Measurements from ENCODE around the gene PIN1. TPM values are rescaled to one million over a fixed set of nuclear protein-coding genes. Genes with fewer than 3 reads are reported as not detected.
"Not testable (repeated sequence)": the region's sequence is repeated elsewhere in the genome, so short reads cannot be mapped to it uniquely, and the experiment has no call there.

The PIN1 gene
- total and polyA plus RNA-seq, 12 donors = 28.5 to 177 (median 114) TPM

DNA sequence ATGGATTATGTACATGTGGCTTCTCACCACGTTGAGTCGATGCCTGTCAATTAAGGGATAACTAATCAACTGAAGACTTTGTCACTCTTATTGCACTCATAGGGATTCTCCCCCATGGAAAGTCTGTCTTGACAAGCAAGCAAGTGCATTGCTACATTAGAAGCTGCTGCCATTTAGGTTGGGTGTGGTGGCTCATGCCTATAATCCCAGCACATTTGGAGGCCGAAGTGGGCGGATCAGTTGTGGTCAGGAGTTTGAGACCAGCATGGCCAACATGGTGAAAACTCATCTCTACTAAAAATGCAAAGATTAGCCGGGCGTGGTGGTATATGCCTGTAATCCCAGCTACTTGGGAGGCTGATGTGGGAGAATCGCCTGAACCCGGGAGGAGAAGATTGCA, 48.3 kb upstream of the PIN1 start:
- no peak for TF ChIP-seq POLR2A (IDR thresholded peaks at IDR 0.05)
- TF ChIP-seq, protein P1, sequence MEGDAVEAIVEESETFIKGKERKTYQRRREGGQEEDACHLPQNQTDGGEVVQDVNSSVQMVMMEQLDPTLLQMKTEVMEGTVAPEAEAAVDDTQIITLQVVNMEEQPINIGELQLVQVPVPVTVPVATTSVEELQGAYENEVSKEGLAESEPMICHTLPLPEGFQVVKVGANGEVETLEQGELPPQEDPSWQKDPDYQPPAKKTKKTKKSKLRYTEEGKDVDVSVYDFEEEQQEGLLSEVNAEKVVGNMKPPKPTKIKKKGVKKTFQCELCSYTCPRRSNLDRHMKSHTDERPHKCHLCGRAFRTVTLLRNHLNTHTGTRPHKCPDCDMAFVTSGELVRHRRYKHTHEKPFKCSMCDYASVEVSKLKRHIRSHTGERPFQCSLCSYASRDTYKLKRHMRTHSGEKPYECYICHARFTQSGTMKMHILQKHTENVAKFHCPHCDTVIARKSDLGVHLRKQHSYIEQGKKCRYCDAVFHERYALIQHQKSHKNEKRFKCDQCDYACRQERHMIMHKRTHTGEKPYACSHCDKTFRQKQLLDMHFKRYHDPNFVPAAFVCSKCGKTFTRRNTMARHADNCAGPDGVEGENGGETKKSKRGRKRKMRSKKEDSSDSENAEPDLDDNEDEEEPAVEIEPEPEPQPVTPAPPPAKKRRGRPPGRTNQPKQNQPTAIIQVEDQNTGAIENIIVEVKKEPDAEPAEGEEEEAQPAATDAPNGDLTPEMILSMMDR (IDR thresholded peaks at IDR 0.05) = no peak
- H3K36me3 ChIP-seq (replicated peaks in 1 of 2) = no peaks in the 10 kb centered on the region
- no peak for DNase-seq
- H3K4me1 ChIP-seq (replicated peaks in 1 of 2) = peaks cover 9 to 16% of the 10 kb centered on the region in 2 donors
- peak overlapping the region in 2 of 5 donors; percentile 90 to 99 for H3K27ac ChIP-seq
- H3K9me3 ChIP-seq (replicated peaks in 1 of 3) = no peaks in the 10 kb centered on the region
- intact Hi-C loops (cut with DNase I) = no loop called here
- 93 to 97% (median 96%) methylated on average over 8 of the region's 8 CpGs for WGBS, 4 donors
- H3K4me3 ChIP-seq = no peak overlapping the region
- no peaks in the 10 kb centered on the region for H3K27me3 ChIP-seq

DNA sequence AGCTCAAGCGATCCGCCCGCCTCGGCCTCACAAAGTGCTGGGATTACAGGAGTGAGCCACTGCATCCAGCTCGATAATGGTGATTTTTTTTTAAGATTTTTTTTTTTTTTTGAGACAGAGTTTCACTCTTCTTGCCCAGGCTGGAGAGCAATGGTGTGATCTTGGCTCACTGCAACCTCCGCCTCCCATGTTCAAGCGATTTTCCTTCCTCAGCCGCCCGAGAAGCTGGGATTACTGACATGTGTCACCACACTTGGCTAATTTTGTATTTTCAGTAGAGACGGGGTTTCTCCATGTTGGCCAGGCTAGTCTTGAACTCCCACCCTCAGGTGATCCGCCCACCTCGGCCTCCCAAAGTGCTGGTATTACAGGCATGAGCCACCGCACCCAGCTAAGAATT, 46.5 kb upstream of the PIN1 start:
- intact Hi-C loops (cut with DNase I); H3K36me3 ChIP-seq (replicated peaks in 1 of 2); H3K27me3 ChIP-seq; H3K9me3 ChIP-seq (replicated peaks in 1 of 3); H3K27ac ChIP-seq; H3K4me3 ChIP-seq; DNase-seq: not testable (repeated sequence)
- WGBS, 4 donors = 89 to 96% (median 94%) methylated on average over 13 of the region's 13 CpGs
- peaks cover 9 to 16% of the 10 kb centered on the region in 2 donors for H3K4me1 ChIP-seq (replicated peaks in 1 of 2)

DNA sequence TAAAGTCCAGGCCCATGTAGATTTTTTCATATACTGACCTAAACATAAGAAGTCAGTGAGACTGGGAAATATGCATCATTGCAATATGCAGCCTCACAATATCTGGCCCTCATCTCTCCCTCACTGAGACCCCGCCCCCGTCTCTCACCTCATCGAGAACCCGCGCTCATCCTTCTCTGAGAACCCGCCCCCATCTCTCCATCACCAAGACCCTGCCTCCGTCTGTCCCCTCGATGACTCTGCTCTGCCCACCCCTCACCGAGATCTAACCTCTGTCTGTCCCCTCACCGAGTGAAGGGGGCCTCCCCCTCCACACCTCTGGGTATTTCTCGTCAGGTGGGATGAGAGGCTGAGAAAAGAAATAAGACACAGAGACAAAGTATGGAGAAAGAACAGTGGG, 46.1 kb upstream of the PIN1 start:
- H3K27ac ChIP-seq = peak overlapping the region in 1 of 5 donors; percentile 67
- no peak overlapping the region for H3K4me3 ChIP-seq
- TF ChIP-seq, protein P1 (IDR thresholded peaks at IDR 0.05) = no peak
- TF ChIP-seq POLR2A (IDR thresholded peaks at IDR 0.05) = no peak
- H3K27me3 ChIP-seq = no peaks in the 10 kb centered on the region
- no peaks in the 10 kb centered on the region for H3K9me3 ChIP-seq (replicated peaks in 1 of 3)
- WGBS, 4 donors = 68 to 77% (median 73%) methylated on average over 11 of the region's 11 CpGs
- intact Hi-C loops (cut with DNase I) = no loop called here
- no peak for DNase-seq
- peaks cover 9 to 16% of the 10 kb centered on the region in 2 donors for H3K4me1 ChIP-seq (replicated peaks in 1 of 2)
- no peaks in the 10 kb centered on the region for H3K36me3 ChIP-seq (replicated peaks in 1 of 2)

DNA sequence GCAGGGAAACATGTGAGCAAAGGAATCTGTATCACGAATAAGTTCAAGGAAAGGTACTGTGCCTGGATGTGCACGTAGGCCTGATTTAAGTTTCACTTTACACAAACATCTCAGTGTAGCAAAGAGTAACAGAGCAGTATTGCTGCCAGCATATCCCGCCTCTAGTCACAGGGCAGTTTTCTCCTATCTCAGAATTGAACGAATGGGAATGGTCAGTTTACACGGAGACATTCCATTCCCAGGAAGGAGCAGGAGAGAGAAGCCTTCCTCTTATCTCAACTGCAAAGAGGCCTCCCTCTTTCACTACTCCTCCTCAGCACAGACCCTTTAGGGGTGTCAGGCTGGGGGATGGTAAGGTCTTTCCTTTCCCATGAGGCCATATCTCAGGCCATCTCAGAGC, 45.5 kb upstream of the PIN1 start:
- H3K4me3 ChIP-seq; H3K27me3 ChIP-seq; intact Hi-C loops (cut with DNase I); H3K9me3 ChIP-seq (replicated peaks in 1 of 3); H3K36me3 ChIP-seq (replicated peaks in 1 of 2); DNase-seq: not testable (repeated sequence)
- Histone ChIP-seq H3K27ac (peak overlapping the region in 2 of 5 donors; percentile 47 to 67), H3K4me1 (replicated peaks in 1 of 2) (peaks cover 5 to 13% of the 10 kb centered on the region in 2 donors)
- WGBS, 4 donors = 40 to 49% (median 44%) methylated on average over 5 of the region's 5 CpGs

DNA sequence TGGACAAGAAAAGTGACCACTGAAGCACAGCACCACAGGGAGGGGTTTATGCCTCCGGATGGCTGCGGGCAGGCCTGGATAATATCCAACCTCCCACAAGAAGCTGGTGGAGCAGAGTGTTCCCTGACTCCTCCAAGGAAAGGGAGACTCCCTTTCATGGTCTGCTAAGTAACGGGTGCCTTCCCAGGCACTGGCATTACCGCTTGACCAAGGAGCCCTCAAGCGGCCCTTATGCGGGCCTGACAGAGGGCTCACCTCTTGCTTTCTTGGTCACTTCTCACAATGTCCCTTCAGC, 44.1 kb upstream of the PIN1 start:
- H3K4me3 ChIP-seq = peak overlapping the region in 1 of 4 donors; percentile 82
- peak overlapping the region in 3 of 5 donors; percentile 32 to 99 (median 74) for H3K27ac ChIP-seq
- H3K36me3 ChIP-seq (replicated peaks in 1 of 2); H3K9me3 ChIP-seq (replicated peaks in 1 of 3); H3K27me3 ChIP-seq; DNase-seq; H3K4me1 ChIP-seq (replicated peaks in 1 of 2): not testable (repeated sequence)
- intact Hi-C loops (cut with DNase I) = loop anchor here in 1 of 2 donors (10.0 kb wide), 2 partner anchors 486 to 656 kb away; partner anchors contain the start of gene ZNF699
- WGBS, 4 donors = 81 to 87% (median 83%) methylated on average over 5 to 6 of the region's 6 CpGs

DNA sequence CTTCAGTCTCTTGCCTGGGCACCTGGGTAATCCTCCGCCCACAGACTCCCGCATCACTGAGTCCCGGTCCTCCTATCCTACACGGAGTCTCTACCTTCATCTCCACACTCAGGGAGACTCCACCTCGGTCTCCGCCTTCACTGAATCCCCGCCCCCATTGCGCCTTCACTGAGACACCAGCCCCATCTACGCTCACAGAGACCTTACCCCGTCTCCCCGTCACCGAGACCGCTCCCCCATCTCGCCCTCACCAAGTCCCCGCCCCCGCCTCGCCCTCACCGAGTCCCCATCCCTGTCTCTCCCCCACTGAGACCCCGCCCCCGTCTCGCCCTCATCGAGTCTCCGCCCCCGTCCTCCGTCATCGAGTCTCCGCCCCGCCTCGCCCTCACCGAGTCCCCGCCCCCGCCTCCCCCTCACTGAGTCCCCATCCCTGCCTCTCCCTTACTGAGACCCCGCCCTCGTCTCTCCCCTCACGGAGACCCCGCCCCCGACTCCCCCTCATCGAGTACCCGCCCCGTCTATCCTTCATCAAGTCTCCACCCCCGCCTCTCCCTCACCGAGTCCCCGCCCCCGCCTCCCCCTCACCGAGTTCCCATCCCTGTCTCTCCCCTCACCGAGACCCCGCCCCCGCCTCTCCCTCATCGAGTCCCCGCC, 43.4 kb upstream of the PIN1 start:
- Histone ChIP-seq H3K36me3 (replicated peaks in 1 of 2) (no peaks in the 10 kb centered on the region), H3K4me1 (replicated peaks in 1 of 2) (peaks cover 0 to 5% of the 10 kb centered on the region in 2 donors), H3K27me3 (no peaks in the 10 kb centered on the region), H3K9me3 (replicated peaks in 1 of 3) (no peaks in the 10 kb centered on the region), H3K27ac (peak overlapping the region; percentile 71 to 99 (median 76)), H3K4me3 (peak overlapping the region in 2 of 4 donors; percentile 55 to 82)
- peak in 1 of 2 donors; percentile 11 for TF ChIP-seq POLR2A (IDR thresholded peaks at IDR 0.05)
- TF ChIP-seq, protein P1 (IDR thresholded peaks at IDR 0.05) = no peak
- WGBS, 4 donors = 2 to 6% (median 3%) methylated on average over 19 to 50 of the region's 50 CpGs
- DNase-seq = peak; percentile 96 to 99 (median 98)
- intact Hi-C loops (cut with DNase I) = loop anchor here in 1 of 2 donors (10.0 kb wide), 2 partner anchors 487 to 657 kb away; partner anchors contain the start of gene ZNF699
